Upper lobe of left lung (tissue), 4 donors: ENCODE data around the gene TXNRD1.

Experiments used
- POLR2A ChIP-seq, 4 donors: fragments of 450-650 bp; IDR thresholded peaks; one replicate each; pipeline ENCODE4 v1.5.1; 2016 to 2017; ENCODE audit warnings: antibody characterized with exemption in 4 of 4, mild to moderate bottlenecking in 2 of 4
- TF ChIP-seq, protein P1 (sequence below), 6 experiments: fragments of 450-650 bp in 4 of 6; fragments of 200-600 bp in 2 of 6; sonication (generic) in 2 of 6; IDR thresholded peaks; one replicate each; pipeline ENCODE4 v1.5.1; 2016 to 2019; ENCODE audit warnings: antibody characterized with exemption in 6 of 6

DNA sequence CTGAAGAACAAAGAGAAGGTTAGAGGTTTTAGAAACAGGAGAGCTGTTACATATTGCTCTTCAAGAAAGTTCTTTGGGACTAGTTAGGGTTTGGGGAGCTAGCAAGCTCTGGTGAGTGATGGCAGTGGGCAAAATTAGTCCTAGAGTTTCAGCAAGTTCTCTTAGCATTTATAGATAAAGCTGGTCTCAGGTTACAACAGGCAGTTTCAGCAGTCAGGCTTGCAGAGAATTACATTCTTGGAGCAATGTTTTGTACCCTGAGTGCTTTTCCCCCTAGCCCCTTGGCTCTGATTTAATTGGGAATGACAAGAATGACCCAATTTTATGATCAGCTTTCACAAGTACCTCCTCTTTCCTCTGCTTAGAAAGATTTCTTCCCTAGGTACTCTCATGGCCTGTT is 66.5 kb downstream of the TXNRD1 start:
- TF ChIP-seq, protein P1, sequence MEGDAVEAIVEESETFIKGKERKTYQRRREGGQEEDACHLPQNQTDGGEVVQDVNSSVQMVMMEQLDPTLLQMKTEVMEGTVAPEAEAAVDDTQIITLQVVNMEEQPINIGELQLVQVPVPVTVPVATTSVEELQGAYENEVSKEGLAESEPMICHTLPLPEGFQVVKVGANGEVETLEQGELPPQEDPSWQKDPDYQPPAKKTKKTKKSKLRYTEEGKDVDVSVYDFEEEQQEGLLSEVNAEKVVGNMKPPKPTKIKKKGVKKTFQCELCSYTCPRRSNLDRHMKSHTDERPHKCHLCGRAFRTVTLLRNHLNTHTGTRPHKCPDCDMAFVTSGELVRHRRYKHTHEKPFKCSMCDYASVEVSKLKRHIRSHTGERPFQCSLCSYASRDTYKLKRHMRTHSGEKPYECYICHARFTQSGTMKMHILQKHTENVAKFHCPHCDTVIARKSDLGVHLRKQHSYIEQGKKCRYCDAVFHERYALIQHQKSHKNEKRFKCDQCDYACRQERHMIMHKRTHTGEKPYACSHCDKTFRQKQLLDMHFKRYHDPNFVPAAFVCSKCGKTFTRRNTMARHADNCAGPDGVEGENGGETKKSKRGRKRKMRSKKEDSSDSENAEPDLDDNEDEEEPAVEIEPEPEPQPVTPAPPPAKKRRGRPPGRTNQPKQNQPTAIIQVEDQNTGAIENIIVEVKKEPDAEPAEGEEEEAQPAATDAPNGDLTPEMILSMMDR (IDR thresholded peaks at IDR 0.05), result no peak
- no peak for TF ChIP-seq POLR2A (IDR thresholded peaks at IDR 0.05)
